Coronary artery (tissue), 2 donors: Measurements from ENCODE around the gene ACAA1.
A peak's percentile ranks its signal among the peaks of the same experiment; 100 is the strongest.
"Not testable (repeated sequence)": the region's sequence is repeated elsewhere in the genome, so short reads cannot be mapped to it uniquely, and the experiment has no call there.

Experiments
- DNase-seq: peaks from one replicate; pipeline ENCODE4 v3.0.0-alpha.2; 2017; ENCODE audit warnings: low spot score
- H3K27ac ChIP-seq, 2 donors: fragments of 200-600 bp; sonication (generic); one replicate each; pipeline ENCODE4 v1.5.1; 2016 to 2019
- H3K4me3 ChIP-seq: fragments of 200-600 bp; sonication (generic); 2 replicates; pipeline ENCODE4 v1.5.1; 2016; ENCODE audit warnings: mild to moderate bottlenecking, moderate library complexity
- CTCF ChIP-seq: fragments of 200-600 bp; sonication (generic); IDR thresholded peaks from one replicate; pipeline ENCODE4 v1.5.1; 2019; ENCODE audit warnings: antibody characterized with exemption

Gene ACAA1

DNA sequence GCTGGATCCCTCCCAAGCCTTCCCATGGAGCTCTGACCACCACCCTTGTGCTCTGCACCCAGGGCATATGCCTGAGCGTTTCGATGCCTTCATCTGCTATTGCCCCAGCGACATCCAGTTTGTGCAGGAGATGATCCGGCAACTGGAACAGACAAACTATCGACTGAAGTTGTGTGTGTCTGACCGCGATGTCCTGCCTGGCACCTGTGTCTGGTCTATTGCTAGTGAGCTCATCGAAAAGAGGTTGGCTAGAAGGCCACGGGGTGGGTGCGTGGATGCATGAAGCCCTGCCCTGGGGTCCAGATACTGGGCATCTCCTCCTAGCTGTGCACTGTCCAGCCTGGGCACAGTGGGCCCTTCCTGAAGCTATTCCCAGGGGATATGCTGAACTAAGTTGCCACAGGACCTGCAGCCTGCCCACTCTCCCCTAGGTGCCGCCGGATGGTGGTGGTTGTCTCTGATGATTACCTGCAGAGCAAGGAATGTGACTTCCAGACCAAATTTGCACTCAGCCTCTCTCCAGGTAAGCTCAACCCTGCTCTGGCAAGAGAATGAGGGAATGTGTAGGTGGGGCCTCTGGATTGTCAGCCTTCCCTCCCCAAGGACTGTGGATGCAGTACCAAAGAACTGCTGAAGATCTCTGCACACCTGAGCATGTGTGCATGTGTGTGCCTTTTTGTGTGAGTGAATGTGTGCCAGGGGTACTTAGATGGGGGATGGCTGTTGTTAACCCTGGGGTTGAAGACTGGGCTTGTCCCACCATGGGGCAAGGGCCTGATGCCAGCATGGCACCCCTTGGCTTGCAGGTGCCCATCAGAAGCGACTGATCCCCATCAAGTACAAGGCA, 3.6 kb upstream of the ACAA1 start:
- DNase-seq, result peak; percentile 62
- no peak for TF ChIP-seq CTCF
- Histone ChIP-seq H3K27ac (no peak overlapping the region), H3K4me3 (peak overlapping the region; percentile 88)

- peak; percentile 62 for DNase-seq
- peak overlapping the region; percentile 88 for H3K4me3 ChIP-seq
- peak overlapping the region in 1 of 2 donors; percentile 87 for H3K27ac ChIP-seq
- TF ChIP-seq CTCF, result no peak
Measured at GRCh38 chr3:38139652-38140051, 2.7 kb upstream of the ACAA1 start.

- H3K27ac ChIP-seq, result peak overlapping the region; percentile 87 to 88
- no peak for TF ChIP-seq CTCF
- H3K4me3 ChIP-seq, result peak overlapping the region; percentile 88
- no peak for DNase-seq
Measured at GRCh38 chr3:38139191-38139590, 2.3 kb upstream of the ACAA1 start.

DNA sequence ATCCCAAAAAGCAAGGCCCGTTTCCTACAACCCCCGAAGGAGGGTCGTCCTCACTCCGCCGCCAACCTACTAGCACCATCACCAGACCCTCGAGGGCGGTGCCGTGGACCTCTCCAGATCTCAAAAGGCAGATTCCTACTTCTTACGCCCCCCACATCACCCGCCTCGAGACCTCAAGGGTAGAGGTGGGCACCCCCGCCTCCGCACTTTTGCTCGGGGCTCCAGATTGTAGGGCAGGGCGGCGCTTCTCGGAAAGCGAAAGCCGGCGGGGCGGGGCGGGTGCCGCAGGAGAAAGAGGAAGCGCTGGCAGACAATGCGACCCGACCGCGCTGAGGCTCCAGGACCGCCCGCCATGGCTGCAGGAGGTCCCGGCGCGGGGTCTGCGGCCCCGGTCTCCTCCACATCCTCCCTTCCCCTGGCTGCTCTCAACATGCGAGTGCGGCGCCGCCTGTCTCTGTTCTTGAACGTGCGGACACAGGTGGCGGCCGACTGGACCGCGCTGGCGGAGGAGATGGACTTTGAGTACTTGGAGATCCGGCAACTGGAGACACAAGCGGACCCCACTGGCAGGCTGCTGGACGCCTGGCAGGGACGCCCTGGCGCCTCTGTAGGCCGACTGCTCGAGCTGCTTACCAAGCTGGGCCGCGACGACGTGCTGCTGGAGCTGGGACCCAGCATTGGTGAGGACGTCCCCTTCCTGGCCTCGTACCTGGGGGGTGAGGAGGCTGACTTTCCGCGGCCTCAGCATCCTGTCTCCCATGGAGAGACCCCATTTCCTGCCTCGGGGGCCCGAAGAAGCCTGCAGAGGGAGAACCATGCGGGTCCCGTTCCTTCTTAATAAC, 1.6 kb upstream of the ACAA1 start, which contains the start of gene MYD88:
Gene MYD88 (plus strand): TSS at position 313 of the 842 bp plus-strand sequence. CDS start 40 bp downstream, at position 353.
- Histone ChIP-seq H3K4me3 (peak within 1 kb of the TSS; percentile 88), H3K27ac (peak within 1 kb of the TSS; percentile 87 to 88)
- TF ChIP-seq CTCF, result no peak
- peak; percentile 88 for DNase-seq

GRCh38 chr3:38137615-38138348, 855 bp upstream of the ACAA1 start:
- Histone ChIP-seq H3K27ac (peak overlapping the region; percentile 87 to 88), H3K4me3 (peak overlapping the region; percentile 88)
- DNase-seq, result peak; percentile 78
- TF ChIP-seq CTCF, result no peak

DNA sequence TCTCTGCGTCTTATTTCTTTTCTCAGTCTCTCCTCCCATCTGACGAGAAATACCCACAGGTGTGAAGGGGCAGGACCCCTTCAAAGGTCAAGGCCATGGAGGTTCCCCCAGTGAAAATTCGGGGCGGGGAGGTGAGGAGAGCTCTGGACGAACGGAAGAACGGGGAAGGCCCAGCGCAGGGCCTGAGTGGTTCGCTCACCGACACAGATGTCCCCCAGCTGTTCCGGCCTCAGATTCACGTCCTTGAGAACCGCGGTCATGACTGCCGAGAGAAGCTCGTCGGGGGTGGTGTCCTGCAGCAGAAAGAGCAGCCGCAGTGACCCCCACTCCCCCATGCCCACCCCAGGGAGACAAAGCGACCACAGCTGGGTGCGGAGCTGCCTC, 542 bp downstream of the ACAA1 start:
- Histone ChIP-seq H3K27ac (peak overlapping the region; percentile 78 to 88), H3K4me3 (peak overlapping the region; percentile 88)
- peak; percentile 79 for DNase-seq
- no peak for TF ChIP-seq CTCF

DNA sequence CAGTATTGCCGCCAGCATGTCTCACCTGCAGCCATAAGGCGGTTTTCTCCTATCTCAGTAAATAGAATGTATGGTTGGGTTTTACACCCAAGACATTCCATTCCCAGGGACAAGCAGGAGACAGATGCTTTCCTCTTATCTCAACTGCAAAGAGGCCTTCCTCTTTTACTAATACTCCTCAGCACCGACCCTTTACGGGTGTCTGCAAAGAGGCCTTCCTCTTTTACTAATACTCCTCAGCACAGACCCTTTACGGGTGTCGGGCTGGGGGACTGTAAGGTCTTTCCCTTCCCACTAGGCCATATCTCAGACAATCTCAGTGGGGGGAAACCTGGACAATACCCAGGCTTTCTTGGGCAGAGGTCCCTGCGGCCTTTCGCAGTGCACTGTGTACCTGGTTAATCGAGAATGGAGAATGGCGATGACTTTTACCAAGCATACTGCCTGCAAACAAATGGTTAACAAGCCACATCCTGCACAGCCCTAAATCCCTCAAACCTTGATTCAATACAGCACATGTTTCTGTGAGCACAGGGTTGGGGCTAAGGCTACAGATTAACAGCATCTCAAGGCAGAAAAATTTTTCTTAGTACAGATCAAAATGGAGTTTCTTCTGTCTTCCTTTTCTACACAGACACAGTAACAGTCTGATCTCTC, 1.2 kb downstream of the ACAA1 start:
- Histone ChIP-seq H3K27ac (peak overlapping the region in 1 of 2 donors; percentile 88), H3K4me3 (peak overlapping the region; percentile 88)
- DNase-seq, result peak; percentile 52

DNA sequence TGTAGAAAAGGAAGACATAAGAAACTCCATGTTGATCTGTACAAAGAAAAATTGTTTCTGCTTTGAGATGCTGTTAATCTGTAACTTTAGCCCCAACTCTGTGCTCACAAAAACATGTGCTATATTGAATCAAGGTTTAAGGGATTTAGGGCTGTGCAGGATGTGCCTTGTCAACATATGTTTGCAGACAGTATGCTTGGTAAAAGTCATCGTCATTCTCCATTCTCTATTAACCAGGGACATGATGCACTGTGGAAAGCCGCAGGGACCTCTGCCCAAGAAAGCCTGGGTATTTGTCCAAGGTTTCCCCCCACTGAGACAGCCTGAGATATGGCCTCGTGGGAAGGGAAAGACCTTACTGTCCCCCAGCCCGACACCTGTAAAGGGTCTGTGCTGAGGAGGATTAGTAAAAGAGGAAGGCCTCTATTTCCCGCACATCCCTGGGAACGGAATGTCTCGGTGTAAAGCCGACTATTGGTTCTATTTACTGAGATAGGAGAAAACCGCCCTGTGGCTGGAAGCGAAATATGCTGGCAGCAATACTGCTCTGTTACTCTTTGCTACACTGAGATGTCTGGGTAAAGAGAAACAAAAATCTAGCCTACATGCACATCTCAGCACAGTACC, 2.3 kb downstream of the ACAA1 start:
- DNase-seq, result peak; percentile 11
- H3K27ac ChIP-seq, H3K4me3 ChIP-seq: not testable (repeated sequence)
